Stimulated activated CD8-positive, alpha-beta memory T cell treated with anti-CD3 and anti-CD28 coated beads, Interleukin-12 subunit alpha, Interleukin-12 subunit beta, amount 100 ng/mL, for 24 hours (primary cell): ENCODE data around the gene TBX19.
A peak's percentile ranks its signal among the peaks of the same experiment; 100 is the strongest.
"Not testable (repeated sequence)": the region's sequence is repeated elsewhere in the genome, so short reads cannot be mapped to it uniquely, and the experiment has no call there.

Source experiments
- DNase-seq: peaks from one replicate; pipeline ENCODE4 v3.0.0-alpha.2; 2020; ENCODE audit errors: extremely low read depth

Gene TBX19

DNA sequence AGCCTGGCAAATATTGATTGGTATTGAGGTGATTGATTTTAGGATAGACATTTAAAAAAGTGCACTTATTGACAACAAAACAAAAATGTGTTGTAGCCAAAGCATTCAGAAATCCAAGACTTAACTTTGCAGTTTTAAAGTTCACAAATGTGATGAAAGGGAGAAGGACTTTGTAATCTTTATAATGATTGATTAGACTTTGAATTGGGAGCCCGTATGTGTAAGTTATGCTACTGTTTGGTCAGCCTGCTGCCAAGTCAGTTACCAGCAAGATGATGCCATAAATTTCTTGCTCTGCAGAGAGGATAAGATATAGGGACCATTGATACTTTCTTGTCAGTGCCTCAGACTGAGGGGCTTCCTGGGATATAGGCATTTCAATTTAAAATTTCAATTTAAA is 39.5 kb downstream of the TBX19 start:
- no peak for DNase-seq

DNA sequence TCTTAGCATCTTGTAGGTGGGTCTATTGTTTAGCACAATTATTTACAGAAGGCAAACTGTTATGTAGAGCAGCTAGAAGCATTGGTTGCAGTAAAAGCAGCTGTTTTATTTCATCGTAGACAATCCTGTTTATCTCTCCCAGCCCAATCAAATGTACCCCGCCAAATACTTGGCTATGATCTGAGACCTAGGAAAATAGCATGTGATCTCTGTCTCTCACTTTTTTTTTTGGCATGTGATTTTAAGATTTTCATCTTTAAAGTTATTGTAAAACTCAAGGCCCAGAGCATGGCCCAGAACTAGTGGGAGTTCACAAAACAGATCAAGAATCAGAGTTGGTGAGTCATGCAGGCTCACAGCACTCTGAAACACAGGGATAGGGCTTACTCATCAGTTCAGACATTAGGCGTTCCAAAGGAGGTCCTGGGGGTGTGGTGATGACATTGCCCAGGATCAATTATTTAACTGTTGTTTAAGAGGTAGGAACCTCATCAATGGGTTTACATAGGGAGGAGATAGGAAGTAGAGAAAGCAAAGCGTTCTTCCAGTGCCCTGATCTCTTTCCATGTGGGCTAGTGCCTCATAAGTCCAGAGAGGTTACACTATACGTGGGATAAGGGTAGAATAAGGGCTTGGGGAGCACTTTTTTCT is 40.2 kb downstream of the TBX19 start:
- no peak for DNase-seq

DNA sequence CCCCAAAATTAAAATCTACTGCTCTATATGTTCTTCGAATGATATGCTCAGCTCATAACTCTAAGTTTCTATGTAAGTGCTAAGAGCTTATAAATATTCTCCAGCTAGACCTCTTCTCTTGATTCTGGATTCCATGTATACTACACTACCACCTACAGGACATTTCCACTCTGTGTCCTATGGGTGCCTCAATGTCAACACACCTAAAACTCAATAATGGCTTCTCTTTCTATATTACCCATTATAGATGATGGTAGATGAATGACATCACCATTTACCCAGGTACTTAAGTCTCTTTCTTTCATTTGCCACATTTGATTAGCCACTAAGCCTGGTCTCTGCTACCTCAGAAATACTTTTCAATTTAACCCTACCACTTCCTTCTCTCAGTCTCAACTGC is 41.3 kb downstream of the TBX19 start:
- no peak for DNase-seq

DNA sequence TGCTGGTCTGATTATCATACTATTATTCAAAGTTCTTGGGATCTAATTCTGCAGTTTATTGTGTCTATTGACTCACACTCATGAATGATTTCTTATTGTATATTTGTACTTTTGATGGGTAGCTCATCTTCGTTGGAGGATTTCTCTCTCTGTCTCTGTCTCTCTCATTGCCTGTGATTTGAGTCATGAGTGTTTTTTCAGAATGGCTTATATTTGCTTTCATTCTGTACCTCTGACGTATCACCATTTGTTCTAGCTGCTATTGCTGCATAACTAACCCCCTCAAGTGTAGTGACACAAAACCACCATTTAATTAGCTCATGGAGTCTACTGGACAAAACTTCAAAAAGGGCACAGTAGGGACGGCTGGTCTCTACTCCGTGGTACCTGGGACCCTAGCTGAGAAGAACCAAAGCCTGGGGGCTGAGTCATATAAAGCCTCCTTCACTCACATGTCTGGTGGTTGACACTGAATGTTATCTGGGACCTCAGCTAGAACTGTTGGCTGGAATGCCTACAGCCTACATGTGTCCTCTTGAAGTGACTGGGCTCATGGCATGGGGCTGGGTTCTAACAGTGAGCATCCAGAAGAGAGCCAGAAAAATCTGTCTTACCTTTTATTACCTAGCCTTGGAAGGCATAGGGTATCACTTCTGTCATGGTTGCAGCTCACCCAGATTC is 44.2 kb downstream of the TBX19 start:
- DNase-seq = no peak

DNA sequence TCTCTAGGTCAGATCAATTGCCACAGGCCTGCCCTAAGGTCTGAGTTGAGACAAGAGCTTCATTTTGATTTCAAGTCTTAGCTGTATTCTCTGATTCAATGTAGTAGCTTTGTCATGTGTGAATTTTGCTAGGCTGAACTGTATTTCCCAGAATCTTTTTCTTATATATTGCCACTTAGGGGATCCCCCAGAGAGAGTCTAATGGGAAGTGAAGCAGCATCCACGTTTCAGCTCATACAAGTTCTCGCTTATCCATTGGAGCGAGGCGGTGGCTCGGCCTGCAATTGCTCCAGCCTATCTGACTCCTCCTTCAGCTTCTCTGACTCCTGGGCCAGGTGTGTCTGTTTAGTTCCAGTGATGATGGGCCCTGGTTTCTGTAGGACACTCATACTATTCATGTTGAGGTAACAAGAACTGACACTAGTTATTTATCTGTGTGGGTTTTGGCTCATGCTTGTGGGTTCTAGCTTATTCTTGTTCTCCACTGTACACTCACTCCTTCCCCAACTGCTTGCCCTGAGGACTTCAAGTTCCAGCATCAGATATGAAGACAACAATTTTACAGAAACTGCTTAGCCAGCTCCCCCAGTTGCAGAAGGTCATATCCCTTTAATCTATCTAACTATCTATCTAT is 48.2 kb downstream of the TBX19 start:
- no peak for DNase-seq

DNA sequence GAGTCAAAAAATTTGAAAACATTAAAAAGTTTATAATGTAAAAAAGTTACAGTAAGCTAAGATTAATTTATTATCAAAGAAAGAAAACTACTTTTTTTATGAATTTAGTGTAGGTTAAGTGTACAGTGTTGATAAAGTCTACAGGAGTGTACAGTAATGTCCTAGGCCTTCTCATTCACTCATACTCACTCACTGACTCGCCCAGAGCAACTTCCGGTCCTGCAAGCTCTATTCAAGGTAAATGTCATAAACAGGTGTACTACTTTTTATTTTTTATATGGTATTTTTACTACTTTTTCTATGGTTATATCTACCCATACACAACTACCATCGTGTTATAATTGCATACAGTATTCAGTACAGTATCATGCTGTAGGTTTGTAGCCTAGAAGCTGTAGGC is 49.6 kb downstream of the TBX19 start:
- no peak for DNase-seq

DNA sequence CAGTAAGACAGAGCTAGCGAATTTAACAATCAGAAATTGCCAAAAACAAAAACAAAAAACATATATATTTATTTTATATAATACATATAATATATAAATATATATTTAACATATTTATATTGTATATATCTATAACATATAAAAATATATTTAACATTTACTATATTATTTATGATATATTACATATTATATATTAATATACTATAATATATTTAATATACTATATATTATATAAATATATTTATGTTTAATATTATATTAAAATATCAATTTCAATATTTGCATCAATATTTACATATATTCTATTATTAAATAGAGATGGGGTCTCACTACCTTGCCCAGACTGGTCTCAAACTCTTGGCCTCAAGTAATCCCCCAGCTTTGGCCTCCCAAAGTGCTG is 50.9 kb downstream of the TBX19 start:
- DNase-seq = no peak

DNA sequence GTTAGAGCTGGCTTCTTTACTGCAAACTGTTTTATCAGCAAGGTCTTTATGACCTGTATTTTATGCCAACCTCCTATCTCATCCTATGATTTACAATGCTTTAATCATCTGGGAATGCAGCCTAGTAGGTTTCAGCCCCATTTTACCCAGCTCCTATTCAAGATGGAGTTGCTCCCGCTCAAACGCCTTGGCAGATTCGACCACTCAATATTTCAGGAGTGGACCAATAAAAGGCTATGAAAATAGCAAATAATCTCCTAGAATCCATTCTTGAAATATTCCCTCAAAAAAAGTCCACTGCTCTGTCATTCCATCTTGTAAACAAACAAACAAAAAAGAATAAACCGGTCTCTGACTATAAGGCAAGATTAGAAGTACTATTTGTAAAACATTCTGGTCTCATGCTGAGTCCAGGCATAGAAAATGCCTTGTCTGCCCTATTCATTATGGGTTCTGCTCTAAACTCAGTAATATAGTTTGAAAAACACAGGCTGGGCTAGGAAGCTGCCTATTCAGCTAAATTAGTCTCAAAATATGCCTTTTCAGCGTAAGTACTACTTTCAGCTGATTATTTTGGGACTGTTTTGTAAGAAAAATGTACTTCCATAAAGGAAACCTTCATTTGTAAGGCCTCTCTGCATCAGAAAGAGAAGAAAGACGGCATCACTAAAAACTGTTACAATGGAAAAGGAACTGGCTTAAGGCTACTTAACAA is 53.0 kb downstream of the TBX19 start:
- no peak for DNase-seq

DNA sequence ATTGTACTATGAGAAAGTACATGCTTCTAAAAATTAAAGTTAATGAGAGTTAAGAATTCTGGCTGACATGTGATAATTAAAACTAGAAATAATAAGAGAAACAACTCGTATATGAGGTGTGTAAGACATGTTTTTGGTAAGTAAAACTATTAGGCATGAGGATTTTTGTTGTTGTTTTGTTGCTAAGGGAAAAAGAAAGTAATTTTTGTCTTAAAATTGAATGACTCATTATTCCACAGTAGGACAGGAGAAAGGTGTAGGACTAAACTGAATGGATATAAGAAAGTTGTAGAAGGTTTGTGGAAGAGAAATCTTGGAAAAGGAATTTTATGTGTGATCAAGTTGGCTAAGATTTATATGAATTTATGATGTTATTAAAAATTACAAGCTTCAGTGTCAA is 54.8 kb downstream of the TBX19 start:
- DNase-seq = no peak

DNA sequence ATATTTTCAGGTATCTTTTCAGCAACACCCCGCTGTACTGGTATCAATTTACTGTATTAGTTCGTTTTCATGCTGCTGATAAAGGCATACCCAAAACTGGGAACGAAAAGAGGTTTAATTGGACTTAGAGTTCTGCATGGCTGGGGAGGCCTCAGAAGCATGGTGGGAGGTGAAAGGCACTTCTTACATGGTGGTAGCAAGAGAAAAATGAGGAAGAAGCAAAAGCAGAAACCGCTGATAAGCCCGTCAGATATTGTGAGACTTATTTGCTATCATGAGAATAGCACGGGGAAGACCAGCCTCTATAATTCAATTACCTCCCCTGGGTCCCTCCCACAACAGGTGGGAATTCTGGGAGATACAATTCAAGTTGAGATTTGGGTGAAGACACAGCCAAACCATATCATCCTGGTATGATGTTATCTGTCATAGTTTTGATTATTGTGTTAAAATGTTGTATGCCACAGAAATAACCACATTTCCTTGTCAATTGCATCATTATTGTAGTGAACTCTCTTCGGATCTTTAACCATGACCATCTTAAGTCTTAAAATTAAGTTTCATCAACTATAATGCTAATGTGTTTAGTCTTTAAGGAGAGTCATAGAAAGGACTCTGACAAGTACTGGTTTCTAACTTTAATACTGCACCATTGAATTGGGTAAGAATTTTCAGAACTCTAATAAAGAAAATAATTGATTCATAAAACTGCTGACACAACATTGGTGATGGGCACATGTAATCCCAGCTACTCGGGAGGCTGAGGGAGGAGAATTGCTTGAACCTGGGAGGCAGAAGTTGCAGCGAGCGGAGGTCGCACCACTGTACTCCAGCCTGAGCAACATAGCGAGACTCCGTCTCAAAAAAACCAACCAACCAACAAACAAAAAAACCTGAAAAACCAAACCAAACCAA is 58.2 kb downstream of the TBX19 start:
- DNase-seq = no peak

DNA sequence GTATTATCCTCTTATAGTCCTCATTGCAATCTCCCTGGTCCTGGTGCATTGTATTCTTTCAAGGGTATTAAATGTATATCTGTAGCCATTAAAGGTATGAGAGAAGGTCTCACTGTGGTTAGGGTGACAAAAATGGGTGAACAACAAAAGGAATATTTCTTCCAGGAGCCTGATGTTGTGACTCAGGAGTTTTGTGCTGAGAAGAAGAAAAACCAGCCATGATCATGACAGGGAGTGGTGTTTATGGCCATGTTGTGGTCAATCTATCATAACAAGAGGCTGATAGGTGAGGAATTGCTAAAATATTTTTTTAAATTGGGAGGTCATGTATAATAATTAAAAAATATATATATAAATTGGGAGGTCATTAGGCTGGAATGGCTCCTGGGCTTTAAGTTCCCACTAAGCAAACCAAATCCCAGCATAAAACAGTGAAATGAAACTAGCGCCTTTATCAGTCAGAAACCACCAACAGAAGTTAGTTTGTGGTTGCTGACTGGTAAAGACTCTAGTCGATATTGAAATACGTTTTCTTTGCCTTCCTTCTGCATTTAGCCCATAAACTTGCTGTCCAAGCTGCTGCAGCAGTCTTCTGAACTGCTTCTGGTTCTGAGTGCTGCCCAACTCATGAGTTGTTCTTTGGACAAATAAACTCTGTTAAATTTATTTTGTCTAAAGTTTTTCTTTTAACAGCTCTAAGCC is 60.3 kb downstream of the TBX19 start:
- no peak for DNase-seq

DNA sequence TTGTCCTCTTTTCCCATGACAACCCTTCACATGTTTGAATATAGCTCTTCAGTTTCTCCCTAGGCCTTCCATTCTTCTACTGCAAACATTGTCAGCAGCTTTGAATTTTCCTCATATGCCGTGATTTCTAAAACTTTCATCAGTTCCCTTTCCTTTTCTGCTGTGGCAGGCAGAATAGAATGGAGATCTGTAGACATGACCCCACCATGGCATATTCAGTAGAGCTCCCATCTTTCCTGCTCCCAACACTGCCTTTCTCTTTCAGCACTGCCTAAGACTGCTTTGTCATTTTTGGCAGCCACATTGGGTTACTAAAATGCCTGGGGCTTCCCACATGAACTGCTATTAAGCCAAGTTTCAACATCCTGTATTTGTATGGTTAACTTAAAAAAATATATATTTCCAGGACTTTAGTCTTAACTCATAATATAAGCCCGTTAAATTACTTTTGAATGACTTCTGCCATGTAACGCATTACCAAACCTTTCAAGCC is 60.9 kb downstream of the TBX19 start:
- no peak for DNase-seq

DNA sequence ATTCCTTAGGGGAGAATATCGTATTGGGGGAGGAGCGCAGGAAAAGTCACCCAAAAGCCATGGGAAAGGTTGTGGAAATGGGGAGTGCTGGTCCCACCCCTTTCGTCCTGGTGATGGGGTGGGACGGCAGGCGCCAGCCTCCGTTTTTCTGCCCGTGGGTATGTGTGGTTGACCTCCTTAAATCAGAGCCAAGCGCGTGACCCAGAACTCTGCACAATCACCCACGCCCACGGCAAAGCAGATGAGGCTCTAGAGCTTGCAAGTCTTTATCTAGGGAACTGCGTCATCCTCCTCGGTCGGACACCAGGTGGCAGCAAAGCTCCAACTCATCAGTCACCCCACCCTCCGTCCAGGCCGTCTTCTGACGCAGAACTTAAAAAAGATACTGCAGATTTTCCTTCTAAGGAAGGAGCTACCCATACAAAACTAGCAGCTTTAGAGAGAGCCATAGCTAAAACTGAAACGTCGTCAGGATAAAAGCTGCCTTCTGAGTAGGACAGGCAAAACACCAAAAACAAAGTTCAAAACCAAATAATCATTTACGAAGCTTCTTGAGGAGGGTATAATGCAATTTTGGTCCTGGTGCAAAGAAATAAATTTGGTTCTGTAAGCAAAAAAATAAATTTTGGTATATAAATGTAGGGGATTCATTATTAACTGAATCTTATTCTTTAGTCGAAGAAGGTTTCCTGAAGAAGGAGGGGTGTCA is 62.0 kb downstream of the TBX19 start:
- peak; percentile 75 for DNase-seq

DNA sequence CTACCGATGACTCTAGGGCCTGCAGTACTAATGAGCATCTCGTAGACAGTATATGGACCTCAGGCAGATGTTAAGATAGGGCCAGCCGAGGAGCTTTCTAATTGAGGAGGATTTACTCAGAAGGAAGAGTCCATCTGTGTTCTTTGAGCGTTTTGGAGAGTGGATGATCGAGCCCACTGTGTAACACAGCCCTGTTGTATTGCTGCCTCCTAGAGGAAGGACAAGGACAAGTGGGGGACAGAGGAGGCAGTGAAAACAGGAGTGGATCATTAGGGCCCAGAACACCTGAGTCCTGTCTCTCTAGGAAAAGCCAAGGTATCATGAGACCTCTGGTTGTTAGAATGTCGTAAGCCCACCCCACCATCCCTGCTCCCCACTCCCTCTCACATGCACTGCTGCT is 62.9 kb downstream of the TBX19 start:
- no peak for DNase-seq

DNA sequence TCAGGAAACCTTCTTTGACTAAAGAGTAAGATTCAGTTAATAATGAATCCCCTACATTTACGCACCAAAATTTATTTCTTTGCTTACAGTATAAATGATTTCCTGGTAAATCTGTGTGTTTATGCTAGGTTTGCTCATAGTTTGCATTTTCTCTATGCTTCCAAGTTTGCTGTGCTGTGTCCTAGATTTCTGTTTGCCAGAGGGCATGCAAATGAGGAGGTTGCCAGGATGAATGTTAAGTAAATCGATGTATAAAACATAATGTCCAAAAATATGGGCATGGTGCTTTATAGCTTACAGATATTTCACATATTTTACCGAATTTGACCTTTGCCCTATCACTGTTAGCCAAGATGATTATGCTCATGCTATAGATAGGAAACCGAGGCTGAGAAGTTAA is 63.8 kb downstream of the TBX19 start:
- no peak for DNase-seq

DNA sequence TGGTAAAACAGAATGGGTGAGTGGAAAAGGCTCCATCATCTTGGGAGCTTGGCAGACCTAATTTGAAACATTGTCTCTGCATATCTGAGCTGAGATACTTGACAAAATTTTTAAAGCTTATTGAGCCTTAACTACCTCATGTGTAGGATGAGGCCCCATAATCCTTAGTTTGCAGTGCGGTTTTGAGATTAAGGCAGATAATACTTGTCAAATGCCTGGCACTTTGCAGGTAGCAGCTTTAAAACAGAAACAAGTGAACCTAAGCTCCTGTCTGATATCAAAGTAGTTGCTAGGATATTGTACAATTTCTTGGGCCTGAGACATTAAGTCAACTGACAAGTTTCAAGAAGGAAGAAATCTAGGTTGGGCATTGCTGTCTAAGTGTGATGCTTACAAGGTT is 65.3 kb downstream of the TBX19 start:
- DNase-seq = no peak

DNA sequence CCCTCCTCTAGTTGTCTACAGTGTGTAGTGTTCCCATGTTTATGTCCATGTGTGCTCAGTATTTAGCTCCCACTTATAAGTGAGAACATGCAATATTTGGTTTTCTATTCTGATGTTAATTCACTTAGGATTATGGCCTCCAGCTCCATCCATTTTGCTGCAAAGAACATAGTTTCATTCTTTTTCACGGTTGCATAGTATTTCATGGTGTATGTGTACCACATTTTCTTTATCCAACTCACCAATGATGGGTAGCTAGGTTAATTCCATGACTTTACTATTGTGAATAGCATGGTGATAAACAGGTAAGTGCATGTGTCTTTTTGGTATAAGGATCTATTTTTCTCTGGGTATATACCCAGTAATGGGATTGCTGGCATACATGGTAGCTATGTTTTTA is 67.0 kb downstream of the TBX19 start:
- no peak for DNase-seq

DNA sequence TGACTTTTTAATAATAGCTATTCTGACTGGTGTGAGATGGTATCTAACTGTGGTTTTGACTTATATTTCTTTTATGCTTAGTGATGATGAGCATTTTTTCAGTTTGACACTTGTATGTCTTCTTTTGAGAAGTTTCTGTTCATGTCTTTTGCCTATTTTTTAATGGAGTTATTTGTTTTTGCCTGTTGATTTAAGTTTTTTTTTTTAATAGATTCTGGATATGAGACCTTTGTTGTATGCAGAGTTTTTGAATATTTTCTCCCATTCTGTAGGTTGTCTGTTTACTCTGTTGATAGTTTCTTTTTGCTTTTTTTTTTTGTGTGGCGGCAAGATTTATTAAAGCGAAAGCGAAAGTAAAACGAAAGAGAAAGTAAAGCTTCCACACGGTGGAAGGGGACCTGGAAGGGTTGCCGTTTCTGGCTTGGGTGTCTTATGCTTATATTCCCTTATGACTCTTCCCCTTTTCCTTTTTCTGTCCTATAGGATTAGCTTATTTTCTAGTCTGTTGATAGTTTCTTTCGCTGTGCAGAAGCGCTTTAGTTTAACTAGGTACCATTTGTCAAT is 67.6 kb downstream of the TBX19 start:
- no peak for DNase-seq

DNA sequence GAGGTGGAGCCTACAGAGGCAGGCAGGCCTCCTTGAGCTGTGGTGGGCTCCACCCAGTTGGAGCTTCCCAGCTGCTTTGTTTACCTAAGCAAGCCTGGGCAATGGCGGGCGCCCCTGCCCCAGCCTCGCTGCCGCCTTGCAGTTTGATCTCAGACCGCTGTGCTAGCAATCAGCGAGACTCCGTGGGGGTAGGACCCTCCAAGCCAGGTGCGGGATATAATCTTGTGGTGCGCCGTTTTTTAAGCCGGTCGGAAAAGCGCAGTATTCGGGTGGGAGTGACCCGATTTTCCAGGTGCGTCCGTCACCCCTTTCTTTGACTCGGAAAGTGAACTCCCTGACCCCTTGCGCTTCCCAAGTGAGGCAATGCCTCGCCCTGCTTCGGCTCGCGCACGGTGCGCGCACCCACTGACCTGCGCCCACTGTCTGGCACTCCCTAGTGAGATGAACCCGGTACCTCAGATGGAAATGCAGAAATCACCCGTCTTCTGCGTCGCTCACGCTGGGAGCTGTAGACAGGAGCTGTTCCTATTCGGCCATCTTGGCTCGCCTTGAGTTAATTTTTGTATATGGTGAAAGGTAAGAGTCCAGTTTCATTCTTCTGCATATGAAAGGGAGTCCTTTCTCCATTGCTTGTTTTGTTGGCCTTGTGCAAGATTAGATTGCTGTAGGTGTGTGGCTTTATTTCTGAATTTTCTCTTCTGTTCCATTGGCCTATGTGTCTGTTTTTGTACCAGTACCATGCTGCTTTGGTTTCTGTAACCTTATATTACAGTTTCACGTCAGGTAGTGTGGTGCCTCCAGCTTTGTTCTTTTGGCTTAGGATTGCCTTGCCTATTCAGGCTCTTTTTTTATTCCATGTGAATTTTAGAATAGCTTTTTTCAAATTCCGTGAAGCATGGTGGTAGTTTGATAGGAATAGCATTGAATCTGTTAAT is 73.9 kb downstream of the TBX19 start:
- DNase-seq = not testable (repeated sequence)
